GM19455 (cell line): Measurements from ENCODE around the gene MTHFSD.

Source experiments
- ATAC-seq: cut with Tn5 transposase; IDR thresholded peaks from one replicate; pipeline ENCODE4 v1.9.1; 2021; ENCODE audit not compliant: unreplicated experiment

Gene MTHFSD

GRCh38 chr16:86584071-86584685 is 29.1 kb upstream of the MTHFSD start:
- ATAC-seq: no peak

- no peak for ATAC-seq
These were observed 26.4 kb upstream of the MTHFSD start for GRCh38 chr16:86581458-86581857.

- no peak for ATAC-seq
These were observed 25.7 kb upstream of the MTHFSD start for GRCh38 chr16:86580791-86581170.

- no peak for ATAC-seq
These were observed 25.2 kb upstream of the MTHFSD start for GRCh38 chr16:86580063-86580790.

- ATAC-seq: no peak
These were observed 24.4 kb upstream of the MTHFSD start for GRCh38 chr16:86579268-86580062.

GRCh38 chr16:86578611-86579267 is 23.7 kb upstream of the MTHFSD start:
- ATAC-seq: no peak

- ATAC-seq: no peak
These were observed 23.1 kb upstream of the MTHFSD start, which contains the start of gene FOXL1 for GRCh38 chr16:86578061-86578599. FOXL1 (plus strand) TSS chr16:86578549; CDS start chr16:86578724, 175 bp downstream.

GRCh38 chr16:86577314-86577971 is 22.4 kb upstream of the MTHFSD start:
- ATAC-seq: no peak

- ATAC-seq: no peak
These were observed 21.7 kb upstream of the MTHFSD start for GRCh38 chr16:86576591-86577313.

GRCh38 chr16:86575754-86576557 is 20.9 kb upstream of the MTHFSD start:
- ATAC-seq: no peak

GRCh38 chr16:86575095-86575685 is 20.2 kb upstream of the MTHFSD start:
- ATAC-seq: no peak

- ATAC-seq: no peak
These were observed 19.6 kb upstream of the MTHFSD start for GRCh38 chr16:86574646-86575045.

GRCh38 chr16:86573646-86574508 is 18.8 kb upstream of the MTHFSD start:
- ATAC-seq: no peak

GRCh38 chr16:86573215-86573614 is 18.2 kb upstream of the MTHFSD start:
- no peak for ATAC-seq

- ATAC-seq: no peak
These were observed 17.6 kb upstream of the MTHFSD start for GRCh38 chr16:86572606-86573005.

- ATAC-seq: no peak
These were observed 17.0 kb upstream of the MTHFSD start for GRCh38 chr16:86572041-86572521.

- ATAC-seq: no peak
These were observed 16.5 kb upstream of the MTHFSD start for GRCh38 chr16:86571530-86571915.
